NCI-H460 (cell line): ENCODE results near the gene BARX1. TPM values are rescaled to one million over a fixed set of nuclear protein-coding genes. Genes with fewer than 3 reads are reported as not detected.
"Not testable (repeated sequence)": the region's sequence is repeated elsewhere in the genome, so short reads cannot be mapped to it uniquely, and the experiment has no call there.

Experiments
- DNase-seq: peaks from one replicate; pipeline ENCODE4 v3.0.0-alpha.2; 2016; ENCODE audit warnings: low read depth; ENCODE audit errors: extremely low read depth
- polyA plus RNA-seq: library from polyadenylated mRNA; depleted of rRNA; stranded (reverse); fragments of >200 nt; gene quantifications from 2 replicates; pipeline ENCODE4 v1.2.3, GENCODE V29; 2014; cell fraction: nucleus; rRNA removed
- total RNA-seq: library from RNA; depleted of rRNA; stranded (reverse); fragments of >200 nt; shearing (Covaris generic); gene quantifications from 2 replicates; pipeline ENCODE4 v1.2.3, GENCODE V29; 2014; rRNA removed

BARX1 gene
- total RNA-seq: 0.37 and 1.2 TPM in 2 replicates
- polyA plus RNA-seq: 0.12 and 1.4 TPM in 2 replicates

- DNase-seq: no peak
Observed at GRCh38 chr9:93955111-93955980, at the start of gene BARX1. Gene BARX1, minus strand, starts transcription at chr9:93955355. Its CDS starts 209 bp downstream, at chr9:93955146.

- DNase-seq: peak; percentile 66
Observed at GRCh38 chr9:94002316-94003140, 47.4 kb upstream of the BARX1 start.

- no peak for DNase-seq
Observed at GRCh38 chr9:93996863-93997262, 41.7 kb upstream of the BARX1 start.

- no peak for DNase-seq
Observed at GRCh38 chr9:93996367-93996766, 41.2 kb upstream of the BARX1 start.

- DNase-seq: no peak
Observed at GRCh38 chr9:93994545-93994944, 39.4 kb upstream of the BARX1 start.

GRCh38 chr9:93994132-93994531 lies 39.0 kb upstream of the BARX1 start:
- no peak for DNase-seq

GRCh38 chr9:93992830-93993229 lies 37.7 kb upstream of the BARX1 start:
- DNase-seq: no peak

- DNase-seq: no peak
Observed at GRCh38 chr9:93990448-93990847, 35.3 kb upstream of the BARX1 start.

- DNase-seq: no peak
Observed at GRCh38 chr9:93988056-93988455, 32.9 kb upstream of the BARX1 start.

- no peak for DNase-seq
Observed at GRCh38 chr9:93984860-93985259, 29.7 kb upstream of the BARX1 start.

GRCh38 chr9:93983875-93984274 lies 28.7 kb upstream of the BARX1 start:
- DNase-seq: no peak

GRCh38 chr9:93979721-93980120 lies 24.6 kb upstream of the BARX1 start:
- DNase-seq: no peak

GRCh38 chr9:93978551-93978950 lies 23.4 kb upstream of the BARX1 start:
- DNase-seq: peak; percentile 43

GRCh38 chr9:93976973-93977372 lies 21.8 kb upstream of the BARX1 start:
- no peak for DNase-seq

- no peak for DNase-seq
Observed at GRCh38 chr9:93976081-93976480, 20.9 kb upstream of the BARX1 start.

- DNase-seq: no peak
Observed at GRCh38 chr9:93975262-93975661, 20.1 kb upstream of the BARX1 start.

GRCh38 chr9:93974151-93974550 lies 19.0 kb upstream of the BARX1 start:
- DNase-seq: no peak

GRCh38 chr9:93972655-93973054 lies 17.5 kb upstream of the BARX1 start:
- not testable (repeated sequence) for DNase-seq

- no peak for DNase-seq
Observed at GRCh38 chr9:93969328-93969661, 14.1 kb upstream of the BARX1 start.

- no peak for DNase-seq
Observed at GRCh38 chr9:93968451-93969327, 13.5 kb upstream of the BARX1 start.
